HL-60 (cell line): ENCODE data around the gene NR1I3.

Experiments used
- DNase-seq, 2 experiments: peaks; one replicate each; pipeline ENCODE4 v3.0.0-alpha.2; 2010 to 2020; ENCODE audit warnings: low read depth in 1 of 2, low spot score in 1 of 2
- H3K27ac ChIP-seq: fragments of 250-450 bp; sonication (Bioruptor Pico); replicated peaks from 2 replicates; pipeline ENCODE4 v1.5.1; 2020; ENCODE audit warnings: mild to moderate bottlenecking, moderate library complexity
- H3K27me3 ChIP-seq: fragments of 250-450 bp; sonication (Bioruptor Pico); 2 replicates; pipeline ENCODE4 v1.5.1; 2021; ENCODE audit warnings: mild to moderate bottlenecking, moderate library complexity; ENCODE audit not compliant: insufficient read depth, poor library complexity, severe bottlenecking
- H3K4me3 ChIP-seq: replicated peaks from 2 replicates; pipeline ENCODE4 v1.5.1; 2011; ENCODE audit warnings: mild to moderate bottlenecking, control low read depth, low read length; ENCODE audit not compliant: insufficient read depth
- CTCF ChIP-seq: IDR thresholded peaks from one replicate; pipeline ENCODE4 v1.5.1; 2011; ENCODE audit warnings: low read length, control low read depth, inconsistent platforms; ENCODE audit not compliant: insufficient read depth
- GABPA ChIP-seq: IDR thresholded peaks from 2 replicates; pipeline ENCODE4 v1.6.1; 2012; ENCODE audit warnings: low read depth
- POLR2AphosphoS5 ChIP-seq: IDR thresholded peaks from 2 replicates; pipeline ENCODE4 v1.6.1; 2012; ENCODE audit warnings: low read depth
- REST ChIP-seq: IDR thresholded peaks from 2 replicates; pipeline ENCODE4 v1.6.1; 2012; ENCODE audit warnings: low read depth; ENCODE audit not compliant: insufficient replicate concordance
- SPI1 ChIP-seq: IDR thresholded peaks from 2 replicates; pipeline ENCODE4 v1.6.1; 2012; ENCODE audit warnings: low read depth, mild to moderate bottlenecking, borderline replicate concordance

NR1I3 gene

GRCh38 chr1:161227196-161227871 is 10.7 kb downstream of the NR1I3 start:
- peak; percentile 61 to 85 for DNase-seq
- TF ChIP-seq SPI1 (peak; percentile 100), REST (no peak), POLR2AphosphoS5 (0 out of 2 replicates have a peak, but pooled peaks have one; percentile 39), CTCF (peak; percentile 64), GABPA (no peak)
- no peaks in the 10 kb centered on the region for H3K27me3 ChIP-seq
- H3K27ac ChIP-seq = peak overlapping the region; percentile 73
- H3K4me3 ChIP-seq = peak overlapping the region; percentile 86

- peak overlapping the region; percentile 73 for H3K27ac ChIP-seq
- TF ChIP-seq SPI1 (no peak), GABPA (no peak), REST (no peak), CTCF (no peak), POLR2AphosphoS5 (no peak)
- H3K27me3 ChIP-seq = no peaks in the 10 kb centered on the region
- DNase-seq = no peak
- H3K4me3 ChIP-seq = peak overlapping the region; percentile 86
Observed at GRCh38 chr1:161226759-161227158, 11.2 kb downstream of the NR1I3 start.

- no peak for DNase-seq
- Histone ChIP-seq H3K27me3 (no peaks in the 10 kb centered on the region), H3K27ac (peak overlapping the region; percentile 73), H3K4me3 (peak overlapping the region; percentile 86)
- no peak for TF ChIP-seq SPI1
- no peak for TF ChIP-seq REST
- TF ChIP-seq CTCF = no peak
- TF ChIP-seq POLR2AphosphoS5 = no peak
- TF ChIP-seq GABPA = no peak
Observed at GRCh38 chr1:161226320-161226711, 11.7 kb downstream of the NR1I3 start.
